Measurements from ENCODE around the gene PRMT1.

DNA sequence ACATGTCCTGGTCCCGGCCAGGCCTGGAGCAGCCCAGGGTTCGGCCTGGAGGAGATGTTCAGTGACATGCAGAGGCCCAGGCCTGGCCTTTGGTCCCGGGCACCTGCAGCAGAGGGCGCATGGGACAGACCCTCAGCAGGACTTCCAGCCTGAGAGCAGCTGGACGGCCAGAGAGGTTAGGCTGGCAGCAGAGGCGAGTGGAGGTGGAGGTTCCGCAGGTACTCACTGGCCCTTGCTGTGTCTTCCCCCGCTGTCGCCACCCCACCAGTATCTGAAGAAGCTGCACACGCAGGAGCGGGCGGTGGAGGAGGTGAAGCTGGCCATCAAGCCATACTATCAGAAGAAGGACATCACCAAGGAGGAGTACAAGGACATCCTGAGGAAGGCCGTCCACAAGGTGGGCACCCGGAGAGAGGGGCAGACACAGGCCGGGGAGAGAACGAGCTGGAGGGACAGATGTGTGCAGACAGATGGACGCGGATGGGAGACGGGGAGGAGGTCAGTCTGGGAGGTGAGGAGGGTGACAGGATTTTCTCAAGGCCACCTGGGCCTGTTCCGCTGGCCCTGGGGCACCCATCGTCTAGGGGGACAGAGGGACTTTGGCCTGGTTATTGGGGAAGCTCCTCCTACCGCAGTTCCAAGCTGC, 19.5 kb upstream of the PRMT1 start:
- TF ChIP-seq, protein P1, sequence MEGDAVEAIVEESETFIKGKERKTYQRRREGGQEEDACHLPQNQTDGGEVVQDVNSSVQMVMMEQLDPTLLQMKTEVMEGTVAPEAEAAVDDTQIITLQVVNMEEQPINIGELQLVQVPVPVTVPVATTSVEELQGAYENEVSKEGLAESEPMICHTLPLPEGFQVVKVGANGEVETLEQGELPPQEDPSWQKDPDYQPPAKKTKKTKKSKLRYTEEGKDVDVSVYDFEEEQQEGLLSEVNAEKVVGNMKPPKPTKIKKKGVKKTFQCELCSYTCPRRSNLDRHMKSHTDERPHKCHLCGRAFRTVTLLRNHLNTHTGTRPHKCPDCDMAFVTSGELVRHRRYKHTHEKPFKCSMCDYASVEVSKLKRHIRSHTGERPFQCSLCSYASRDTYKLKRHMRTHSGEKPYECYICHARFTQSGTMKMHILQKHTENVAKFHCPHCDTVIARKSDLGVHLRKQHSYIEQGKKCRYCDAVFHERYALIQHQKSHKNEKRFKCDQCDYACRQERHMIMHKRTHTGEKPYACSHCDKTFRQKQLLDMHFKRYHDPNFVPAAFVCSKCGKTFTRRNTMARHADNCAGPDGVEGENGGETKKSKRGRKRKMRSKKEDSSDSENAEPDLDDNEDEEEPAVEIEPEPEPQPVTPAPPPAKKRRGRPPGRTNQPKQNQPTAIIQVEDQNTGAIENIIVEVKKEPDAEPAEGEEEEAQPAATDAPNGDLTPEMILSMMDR (IDR thresholded peaks at IDR 0.05) = no peak
- no peak for TF ChIP-seq POLR2A (IDR thresholded peaks at IDR 0.05)

Measured in uterus (tissue), 2 donors.